NAMALWA (cell line): ENCODE measurements around the gene VAV3.

ENCODE experiments used
- DNase-seq: peaks from one replicate; pipeline ENCODE4 v3.0.0-alpha.2; 2015; ENCODE audit warnings: low spot score

Gene VAV3

GRCh38 chr1:107936498-107937481 is 28.2 kb downstream of the VAV3 start:
- DNase-seq = no peak

GRCh38 chr1:107935396-107936064 is 29.4 kb downstream of the VAV3 start:
- no peak for DNase-seq

GRCh38 chr1:107934578-107934977 is 30.4 kb downstream of the VAV3 start:
- no peak for DNase-seq

- no peak for DNase-seq
These were observed 31.2 kb downstream of the VAV3 start for GRCh38 chr1:107933736-107934135.

- DNase-seq = no peak
These were observed 34.7 kb downstream of the VAV3 start for GRCh38 chr1:107930292-107930691.

- DNase-seq = no peak
These were observed 37.2 kb downstream of the VAV3 start for GRCh38 chr1:107927820-107928219.

- DNase-seq = no peak
These were observed 38.4 kb downstream of the VAV3 start for GRCh38 chr1:107926436-107927080.

- no peak for DNase-seq
These were observed 39.4 kb downstream of the VAV3 start for GRCh38 chr1:107925565-107925964.

GRCh38 chr1:107920999-107921398 is 44.0 kb downstream of the VAV3 start:
- no peak for DNase-seq

GRCh38 chr1:107920561-107920960 is 44.4 kb downstream of the VAV3 start:
- no peak for DNase-seq

GRCh38 chr1:107919953-107920352 is 45.0 kb downstream of the VAV3 start:
- DNase-seq = no peak

- DNase-seq = no peak
These were observed 50.7 kb downstream of the VAV3 start for GRCh38 chr1:107914119-107914765.

- no peak for DNase-seq
These were observed 52.3 kb downstream of the VAV3 start for GRCh38 chr1:107912656-107913055.

- no peak for DNase-seq
These were observed 64.7 kb downstream of the VAV3 start for GRCh38 chr1:107900090-107900945.

- no peak for DNase-seq
These were observed 65.3 kb downstream of the VAV3 start for GRCh38 chr1:107899655-107900054.

GRCh38 chr1:107897438-107898345 is 67.3 kb downstream of the VAV3 start:
- peak; percentile 68 for DNase-seq

- peak; percentile 76 for DNase-seq
These were observed 68.0 kb downstream of the VAV3 start for GRCh38 chr1:107896936-107897335.

GRCh38 chr1:107896401-107896800 is 68.6 kb downstream of the VAV3 start:
- DNase-seq = peak; percentile 5

- peak; percentile 39 for DNase-seq
These were observed 69.4 kb downstream of the VAV3 start for GRCh38 chr1:107895403-107896191.
